Natural killer cell (primary cell): Measurements from ENCODE around the gene IGFL3. TPM values are rescaled to one million over a fixed set of nuclear protein-coding genes. Genes with fewer than 3 reads are reported as not detected.
"Not testable (repeated sequence)": the region's sequence is repeated elsewhere in the genome, so short reads cannot be mapped to it uniquely, and the experiment has no call there.

Source experiments
- ATAC-seq, 3 donors: fragments of 150-1000 bp in 2 of 3; fragments of 200-7000 bp in 1 of 3; cut with Tn5 transposase; 1 replicate in 1 of 3; 2 replicates in 2 of 3; pipeline ENCODE4 v1.10.0; 2021; ENCODE audit warnings: mild to moderate bottlenecking in 2 of 3, moderate library complexity in 2 of 3
- DNase-seq, 2 donors: peaks; one replicate each; pipeline versions ENCODE4 v3.0.0 to v3.0.0-alpha.2; 2013 to 2021; ENCODE audit warnings: mixed read lengths in 1 of 2
- H3K27ac ChIP-seq: one replicate; pipeline ENCODE4 v1.5.1; 2013; ENCODE audit warnings: mild to moderate bottlenecking, low read length
- H3K27me3 ChIP-seq: one replicate; pipeline ENCODE4 v1.6.1; 2013; ENCODE audit warnings: low read length; ENCODE audit not compliant: control insufficient read depth, insufficient read depth
- H3K36me3 ChIP-seq: one replicate; pipeline ENCODE4 v1.6.1; 2013; ENCODE audit warnings: low read length; ENCODE audit not compliant: control insufficient read depth, insufficient read depth
- H3K4me1 ChIP-seq: one replicate; pipeline ENCODE4 v1.6.1; 2013; ENCODE audit warnings: low read length; ENCODE audit not compliant: control insufficient read depth, insufficient read depth
- H3K4me3 ChIP-seq: one replicate; pipeline ENCODE4 v1.5.1; 2013; ENCODE audit warnings: low read length
- H3K9me3 ChIP-seq: one replicate; pipeline ENCODE4 v1.6.1; 2013; ENCODE audit warnings: low read length; ENCODE audit not compliant: control insufficient read depth, insufficient read depth
- H3K27ac Mint-ChIP-seq, 2 donors: one replicate each; pipeline ENCODE4 v1.8.0; 2022; ENCODE audit warnings: mild to moderate bottlenecking in 2 of 2, mixed read lengths in 2 of 2, moderate library complexity in 1 of 2
- H3K27me3 Mint-ChIP-seq, 2 donors: one replicate each; pipeline ENCODE4 v1.8.0; 2022; ENCODE audit warnings: low read depth in 2 of 2, mixed read lengths in 2 of 2
- H3K36me3 Mint-ChIP-seq: one replicate; pipeline ENCODE4 v1.8.0; 2022; ENCODE audit warnings: mixed read lengths
- H3K4me1 Mint-ChIP-seq, 2 donors: one replicate each; pipeline ENCODE4 v1.8.0; 2022; ENCODE audit warnings: mixed read lengths in 2 of 2
- H3K4me3 Mint-ChIP-seq: one replicate; pipeline ENCODE4 v1.8.0; 2022; ENCODE audit warnings: mild to moderate bottlenecking, moderate library complexity, mixed read lengths
- H3K9me3 Mint-ChIP-seq, 2 donors: one replicate each; pipeline ENCODE4 v1.8.0; 2022; ENCODE audit warnings: mixed read lengths in 2 of 2
- WGBS: methylation state at CpG from one replicate; pipeline ENCODE4 v1.1.7; 2013; ENCODE audit warnings: missing lambda C conversion rate; ENCODE audit not compliant: insufficient coverage; 5-methylcytosine and 5-hydroxymethylcytosine counted together
- intact Hi-C: fragments of 100-400 bp; cut with micrococcal nuclease; formaldehyde crosslinking; loops from one replicate; pipeline ENCODE4 v1.14.2; 2022
- total RNA-seq, 4 donors: library from RNA; stranded (reverse); fragments of 120-200 nt in 1 of 4; gene quantifications; one replicate each; pipeline versions ENCODE4 v1.2.3 to v1.2.4, GENCODE V29; 2013 to 2022
- TF ChIP-seq, protein P1 (sequence below): fragments of 200-600 bp; IDR thresholded peaks from one replicate; pipeline ENCODE4 v1.8.0; 2022; ENCODE audit warnings: antibody characterized with exemption

The IGFL3 gene
- total RNA-seq, 3 donors from 2014 or later (not counting 1 experiment from before 2014, with no cell fraction given), result not detected

DNA sequence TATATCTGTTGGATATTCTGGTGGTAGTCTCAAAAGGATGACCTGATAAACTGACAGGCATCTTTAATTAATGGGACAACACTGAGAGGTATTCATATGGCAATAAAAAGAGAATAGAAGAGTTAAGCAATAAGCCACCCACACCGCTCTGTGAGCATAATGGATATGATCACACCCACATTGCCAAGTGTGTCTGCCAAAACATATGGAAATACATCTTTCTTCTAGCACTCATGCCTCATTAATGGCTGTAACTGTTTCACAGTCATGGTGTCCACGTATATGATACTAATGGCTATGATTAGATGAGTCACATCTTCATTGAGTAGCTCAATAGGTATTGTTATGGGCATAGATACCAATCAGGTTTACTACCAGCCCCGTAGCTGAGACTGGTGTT is 13.1 kb downstream of the IGFL3 start:
- Histone ChIP-seq H3K9me3 (no peaks in the 10 kb centered on the region), H3K36me3 (no peaks in the 10 kb centered on the region), H3K4me3 (no peak overlapping the region), H3K4me1 (no peaks in the 10 kb centered on the region), H3K27ac (no peak overlapping the region), H3K27me3 (peaks cover 10% of the 10 kb centered on the region)
- DNase-seq (no peak), ATAC-seq (no peak)
- Mint-ChIP-seq H3K27me3 (peaks cover 11 to 39% of the 10 kb centered on the region in 2 donors), H3K36me3 (no peaks in the 10 kb centered on the region), H3K4me3 (no peak overlapping the region), H3K27ac (no peak overlapping the region), H3K9me3 (no peaks in the 10 kb centered on the region), H3K4me1 (no peaks in the 10 kb centered on the region)
- TF ChIP-seq, protein P1, sequence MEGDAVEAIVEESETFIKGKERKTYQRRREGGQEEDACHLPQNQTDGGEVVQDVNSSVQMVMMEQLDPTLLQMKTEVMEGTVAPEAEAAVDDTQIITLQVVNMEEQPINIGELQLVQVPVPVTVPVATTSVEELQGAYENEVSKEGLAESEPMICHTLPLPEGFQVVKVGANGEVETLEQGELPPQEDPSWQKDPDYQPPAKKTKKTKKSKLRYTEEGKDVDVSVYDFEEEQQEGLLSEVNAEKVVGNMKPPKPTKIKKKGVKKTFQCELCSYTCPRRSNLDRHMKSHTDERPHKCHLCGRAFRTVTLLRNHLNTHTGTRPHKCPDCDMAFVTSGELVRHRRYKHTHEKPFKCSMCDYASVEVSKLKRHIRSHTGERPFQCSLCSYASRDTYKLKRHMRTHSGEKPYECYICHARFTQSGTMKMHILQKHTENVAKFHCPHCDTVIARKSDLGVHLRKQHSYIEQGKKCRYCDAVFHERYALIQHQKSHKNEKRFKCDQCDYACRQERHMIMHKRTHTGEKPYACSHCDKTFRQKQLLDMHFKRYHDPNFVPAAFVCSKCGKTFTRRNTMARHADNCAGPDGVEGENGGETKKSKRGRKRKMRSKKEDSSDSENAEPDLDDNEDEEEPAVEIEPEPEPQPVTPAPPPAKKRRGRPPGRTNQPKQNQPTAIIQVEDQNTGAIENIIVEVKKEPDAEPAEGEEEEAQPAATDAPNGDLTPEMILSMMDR, result no peak
- intact Hi-C loops, result no loop called here
- WGBS, result 55% methylated on average over 2 of the region's 3 CpGs

DNA sequence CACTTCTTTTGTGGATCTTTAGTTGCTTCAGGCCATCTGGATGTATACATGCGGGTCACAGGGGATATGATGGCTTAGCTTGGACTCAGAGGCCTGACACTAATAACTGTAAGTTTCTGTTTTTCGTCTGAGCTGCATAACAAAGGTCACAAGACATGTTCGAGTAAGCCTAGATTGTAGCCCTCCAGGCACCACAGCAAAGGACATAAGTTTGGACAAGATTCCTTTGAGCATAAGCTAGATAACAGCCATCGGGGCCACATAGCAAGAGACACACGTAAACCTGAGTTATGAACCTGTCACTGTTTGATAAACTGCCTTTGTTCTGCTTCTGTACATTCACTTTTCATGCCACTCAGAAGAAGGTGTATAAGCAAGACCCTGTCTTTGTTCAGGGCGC is 14.6 kb downstream of the IGFL3 start:
- Mint-ChIP-seq H3K9me3 (no peaks in the 10 kb centered on the region), H3K4me1 (no peaks in the 10 kb centered on the region)

GRCh38 chr19:46107371-46107770 is 17.1 kb downstream of the IGFL3 start:
- H3K4me1 ChIP-seq, result no peaks in the 10 kb centered on the region
- no peaks in the 10 kb centered on the region for H3K27me3 ChIP-seq
- H3K36me3 ChIP-seq, result no peaks in the 10 kb centered on the region
- H3K4me3 ChIP-seq, result no peak overlapping the region
- Mint-ChIP-seq H3K27me3 (peaks cover 3 to 4% of the 10 kb centered on the region in 2 donors), H3K9me3 (no peaks in the 10 kb centered on the region), H3K36me3 (no peaks in the 10 kb centered on the region), H3K27ac (no peak overlapping the region), H3K4me1 (no peaks in the 10 kb centered on the region), H3K4me3 (no peak overlapping the region)
- TF ChIP-seq, protein P1, result no peak
- H3K27ac ChIP-seq, result no peak overlapping the region
- H3K9me3 ChIP-seq, result no peaks in the 10 kb centered on the region
- DNase-seq (no peak), ATAC-seq (no peak)
- WGBS, result 72% methylated on average over 6 of the region's 6 CpGs
- intact Hi-C loops, result no loop called here

More for the DNA sequence above, 14.6 kb downstream of the IGFL3 start:
- Histone ChIP-seq H3K36me3 (no peaks in the 10 kb centered on the region), H3K4me3 (no peak overlapping the region), H3K27ac (no peak overlapping the region), H3K4me1 (no peaks in the 10 kb centered on the region), H3K27me3 (peaks cover 8% of the 10 kb centered on the region), H3K9me3 (no peaks in the 10 kb centered on the region)
- Mint-ChIP-seq H3K27me3 (peaks cover 8 to 29% of the 10 kb centered on the region in 2 donors), H3K36me3 (no peaks in the 10 kb centered on the region), H3K4me3 (no peak overlapping the region), H3K27ac (no peak overlapping the region)
- intact Hi-C loops, result no loop called here
- TF ChIP-seq, protein P1, result no peak
- DNase-seq (no peak), ATAC-seq (no peak)
- 76% methylated on average over 5 of the region's 6 CpGs for WGBS

GRCh38 chr19:46102333-46102732 is 22.2 kb downstream of the IGFL3 start:
- H3K4me3 Mint-ChIP-seq, H3K9me3 ChIP-seq, H3K27ac Mint-ChIP-seq, ATAC-seq, DNase-seq, intact Hi-C loops, H3K36me3 Mint-ChIP-seq, H3K4me1 Mint-ChIP-seq, H3K4me1 ChIP-seq, H3K9me3 Mint-ChIP-seq, H3K27ac ChIP-seq, H3K36me3 ChIP-seq, H3K4me3 ChIP-seq, H3K27me3 ChIP-seq: not testable (repeated sequence)
- 90% methylated on average over 7 of the region's 7 CpGs for WGBS
- peaks cover 11 to 28% of the 10 kb centered on the region in 2 donors for H3K27me3 Mint-ChIP-seq
